Measurements from ENCODE around the gene NINL.

The NINL gene

GRCh38 chr20:25407311-25408169, 177.8 kb downstream of the NINL start, which contains the start of gene GINS1:
GINS1 (plus strand) TSS chr20:25407673; CDS start chr20:25407821, 148 bp downstream.
- DNase-seq (ENCODE audit: low spot score), result peak; percentile 80
